ENCODE data around the gene CRIP1. TPM values are rescaled to one million over a fixed set of nuclear protein-coding genes. Genes with fewer than 3 reads are reported as not detected.

CRIP1 gene
- total RNA-seq, 3 donors from 2014 or later, result 24.1 to 32.8 (median 32.8) TPM

DNA sequence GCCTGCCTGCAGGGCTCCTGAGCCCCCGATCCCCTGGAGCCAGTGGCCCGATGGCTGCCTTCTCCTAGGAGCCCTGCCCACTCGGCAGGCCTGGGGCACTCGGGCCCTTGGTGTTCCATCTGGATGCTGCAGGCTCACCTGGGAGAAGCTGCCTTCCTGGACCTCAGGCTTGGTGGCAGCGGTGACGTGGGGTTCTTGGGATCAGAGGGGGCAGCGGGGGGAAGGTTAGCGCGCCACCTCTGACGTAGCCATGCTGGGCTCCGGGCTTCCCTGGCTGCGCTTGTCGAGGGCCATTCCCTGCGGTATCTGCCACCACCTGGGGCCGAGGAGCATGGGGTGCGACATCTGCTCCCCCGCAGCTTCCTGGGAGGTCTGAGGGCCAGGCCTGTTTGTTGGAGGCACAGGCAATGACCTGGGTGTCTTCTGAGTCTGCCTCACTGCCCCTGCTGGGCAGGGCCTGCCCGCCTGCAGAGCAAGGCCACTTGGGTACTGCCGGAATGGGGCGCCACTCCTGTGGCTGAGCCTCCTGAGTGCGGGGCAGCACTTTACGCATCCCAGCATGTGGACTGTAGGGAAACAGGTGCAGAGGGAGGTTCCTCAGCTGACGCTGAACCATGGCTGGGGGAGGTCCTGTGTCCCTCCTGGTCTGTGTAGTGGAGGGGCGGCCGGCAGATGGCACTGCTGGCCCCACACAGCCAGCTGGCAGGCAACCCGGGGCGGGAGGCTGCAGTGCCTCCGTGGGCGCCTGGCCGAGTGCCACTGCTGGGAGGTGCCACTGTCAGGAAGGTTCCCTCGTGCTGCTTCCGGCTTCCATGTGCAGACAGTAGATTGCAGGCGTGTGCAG, 46.8 kb upstream of the CRIP1 start:
- intact Hi-C loops (cut with DNase I; ENCODE audit: low total_unique reads), result no loop called here
- no peak for DNase-seq (ENCODE audit: low spot score in 2 of 2)
- H3K27ac ChIP-seq, result no peak overlapping the region
- no peaks in the 10 kb centered on the region for H3K4me1 ChIP-seq
- H3K36me3 ChIP-seq, result no peaks in the 10 kb centered on the region
- H3K9me3 ChIP-seq, result no peaks in the 10 kb centered on the region
- TF ChIP-seq POLR2A (IDR thresholded peaks at IDR 0.05), result no peak
- no peak overlapping the region for H3K4me3 ChIP-seq
- H3K27me3 ChIP-seq, result no peaks in the 10 kb centered on the region

DNA sequence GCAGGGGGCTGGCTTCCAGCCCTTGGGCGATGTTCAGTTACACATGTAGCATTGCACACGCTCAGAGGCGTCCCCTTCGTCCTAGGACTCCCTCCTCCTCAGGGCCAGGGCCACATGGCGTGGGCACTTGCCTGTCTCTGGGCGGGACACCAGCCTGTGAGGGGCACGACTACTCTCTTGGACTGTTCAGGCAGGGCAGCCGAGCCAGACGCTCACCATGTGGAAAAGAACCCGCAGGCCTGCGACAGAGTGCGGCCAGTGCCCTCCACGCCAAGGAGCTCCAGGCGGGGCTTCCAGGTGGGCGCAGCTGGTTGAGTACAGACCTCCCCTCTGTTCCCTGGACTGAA, 46.2 kb upstream of the CRIP1 start:
- Histone ChIP-seq H3K36me3 (no peaks in the 10 kb centered on the region), H3K4me1 (no peaks in the 10 kb centered on the region), H3K4me3 (no peak overlapping the region), H3K27ac (no peak overlapping the region), H3K9me3 (no peaks in the 10 kb centered on the region), H3K27me3 (no peaks in the 10 kb centered on the region)
- intact Hi-C loops (cut with DNase I; ENCODE audit: low total_unique reads), result no loop called here
- TF ChIP-seq POLR2AphosphoS5 (IDR thresholded peaks at IDR 0.05), result no peak
- TF ChIP-seq, protein P1, sequence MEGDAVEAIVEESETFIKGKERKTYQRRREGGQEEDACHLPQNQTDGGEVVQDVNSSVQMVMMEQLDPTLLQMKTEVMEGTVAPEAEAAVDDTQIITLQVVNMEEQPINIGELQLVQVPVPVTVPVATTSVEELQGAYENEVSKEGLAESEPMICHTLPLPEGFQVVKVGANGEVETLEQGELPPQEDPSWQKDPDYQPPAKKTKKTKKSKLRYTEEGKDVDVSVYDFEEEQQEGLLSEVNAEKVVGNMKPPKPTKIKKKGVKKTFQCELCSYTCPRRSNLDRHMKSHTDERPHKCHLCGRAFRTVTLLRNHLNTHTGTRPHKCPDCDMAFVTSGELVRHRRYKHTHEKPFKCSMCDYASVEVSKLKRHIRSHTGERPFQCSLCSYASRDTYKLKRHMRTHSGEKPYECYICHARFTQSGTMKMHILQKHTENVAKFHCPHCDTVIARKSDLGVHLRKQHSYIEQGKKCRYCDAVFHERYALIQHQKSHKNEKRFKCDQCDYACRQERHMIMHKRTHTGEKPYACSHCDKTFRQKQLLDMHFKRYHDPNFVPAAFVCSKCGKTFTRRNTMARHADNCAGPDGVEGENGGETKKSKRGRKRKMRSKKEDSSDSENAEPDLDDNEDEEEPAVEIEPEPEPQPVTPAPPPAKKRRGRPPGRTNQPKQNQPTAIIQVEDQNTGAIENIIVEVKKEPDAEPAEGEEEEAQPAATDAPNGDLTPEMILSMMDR (IDR thresholded peaks at IDR 0.05), result no peak
- no peak for TF ChIP-seq POLR2A (IDR thresholded peaks at IDR 0.05)
- DNase-seq (ENCODE audit: low spot score in 2 of 2), result no peak

DNA sequence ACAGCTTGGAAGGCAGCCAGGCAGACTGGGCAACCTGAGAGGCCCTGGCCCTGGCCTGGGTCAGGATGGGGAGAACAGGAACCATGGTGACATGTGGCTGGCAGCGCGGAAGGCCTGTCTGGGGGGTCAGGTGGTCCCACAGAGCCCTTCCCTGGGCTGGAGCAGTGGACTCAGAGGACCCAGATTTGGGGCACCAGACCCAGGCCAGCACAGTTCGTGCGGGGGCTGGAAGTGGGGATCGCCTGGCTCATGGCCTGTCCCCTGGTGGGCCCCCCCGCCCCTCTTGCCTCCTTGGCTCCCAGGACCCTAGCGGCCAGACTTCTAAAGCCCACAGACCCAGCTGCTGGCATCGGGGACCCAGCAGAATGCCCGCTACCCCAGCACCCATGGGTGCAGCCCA, 45.7 kb upstream of the CRIP1 start:
- intact Hi-C loops (cut with DNase I; ENCODE audit: low total_unique reads), result no loop called here
- Histone ChIP-seq H3K4me3 (no peak overlapping the region), H3K4me1 (no peaks in the 10 kb centered on the region), H3K27ac (no peak overlapping the region), H3K36me3 (no peaks in the 10 kb centered on the region), H3K9me3 (no peaks in the 10 kb centered on the region), H3K27me3 (no peaks in the 10 kb centered on the region)
- TF ChIP-seq, protein P1 (IDR thresholded peaks at IDR 0.05), result no peak
- no peak for TF ChIP-seq POLR2AphosphoS5 (IDR thresholded peaks at IDR 0.05)
- no peak for TF ChIP-seq POLR2A (IDR thresholded peaks at IDR 0.05)
- DNase-seq (ENCODE audit: low spot score in 2 of 2), result no peak

- Histone ChIP-seq H3K9me3 (no peaks in the 10 kb centered on the region), H3K4me3 (no peak overlapping the region), H3K36me3 (no peaks in the 10 kb centered on the region), H3K4me1 (no peaks in the 10 kb centered on the region), H3K27ac (no peak overlapping the region), H3K27me3 (no peaks in the 10 kb centered on the region)
- DNase-seq (ENCODE audit: low spot score in 2 of 2), result no peak
- intact Hi-C loops (cut with DNase I; ENCODE audit: low total_unique reads), result no loop called here
- TF ChIP-seq POLR2A (IDR thresholded peaks at IDR 0.05), result no peak
- TF ChIP-seq POLR2AphosphoS5 (IDR thresholded peaks at IDR 0.05), result no peak
Observed at GRCh38 chr14:105442125-105442524, 44.6 kb upstream of the CRIP1 start.

DNA sequence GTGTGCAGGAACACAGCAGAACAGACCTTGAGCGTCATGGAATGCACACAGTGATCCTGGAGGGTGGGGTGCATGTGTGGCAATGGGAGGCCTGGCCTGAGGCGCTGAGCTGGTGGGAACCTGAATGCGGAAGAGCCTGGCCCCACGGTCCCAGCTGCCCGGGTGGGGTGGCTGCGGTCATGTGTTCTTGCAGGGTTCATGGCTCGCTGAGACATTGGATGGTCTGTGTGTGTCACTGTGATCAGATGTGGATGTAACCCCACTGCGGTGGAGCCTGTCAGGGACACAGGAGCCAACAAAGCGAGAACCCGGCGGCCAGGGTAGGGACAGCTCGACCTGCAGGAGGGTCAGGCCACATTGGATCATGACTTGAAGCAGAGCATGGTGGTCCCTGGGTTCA, 43.9 kb upstream of the CRIP1 start:
- Histone ChIP-seq H3K9me3 (no peaks in the 10 kb centered on the region), H3K4me3 (no peak overlapping the region), H3K27me3 (no peaks in the 10 kb centered on the region), H3K27ac (no peak overlapping the region), H3K36me3 (no peaks in the 10 kb centered on the region), H3K4me1 (no peaks in the 10 kb centered on the region)
- TF ChIP-seq POLR2A (IDR thresholded peaks at IDR 0.05) (no peak), POLR2AphosphoS5 (IDR thresholded peaks at IDR 0.05) (no peak)
- TF ChIP-seq, protein P1 (IDR thresholded peaks at IDR 0.05), result no peak
- intact Hi-C loops (cut with DNase I; ENCODE audit: low total_unique reads), result no loop called here
- DNase-seq (ENCODE audit: low spot score in 2 of 2), result no peak

- H3K4me1 ChIP-seq, result no peaks in the 10 kb centered on the region
- H3K27ac ChIP-seq, result no peak overlapping the region
- no peaks in the 10 kb centered on the region for H3K27me3 ChIP-seq
- TF ChIP-seq POLR2A (IDR thresholded peaks at IDR 0.05), result no peak
- TF ChIP-seq, protein P1 (IDR thresholded peaks at IDR 0.05), result no peak
- TF ChIP-seq POLR2AphosphoS5 (IDR thresholded peaks at IDR 0.05), result no peak
- intact Hi-C loops (cut with DNase I; ENCODE audit: low total_unique reads), result no loop called here
- H3K36me3 ChIP-seq, result no peaks in the 10 kb centered on the region
- no peak overlapping the region for H3K4me3 ChIP-seq
- DNase-seq (ENCODE audit: low spot score in 2 of 2), result no peak
- no peaks in the 10 kb centered on the region for H3K9me3 ChIP-seq
Observed at GRCh38 chr14:105444859-105445258, 41.8 kb upstream of the CRIP1 start.

Data from breast epithelium (tissue), 4 donors.